Liver (tissue), 2 donors: ENCODE measurements around the gene PRPSAP1.

ENCODE experiments used
- TF ChIP-seq, protein P1 (sequence below): fragments of 150-350 bp; IDR thresholded peaks from 2 replicates; pipeline ENCODE4 v1.5.1; 2017; ENCODE audit warnings: improper control_type of control experiment, low read depth, low read length; ENCODE audit not compliant: missing input control
- TF ChIP-seq, protein P2 (sequence below): IDR thresholded peaks from 2 replicates; pipeline ENCODE4 v1.6.1; 2016; ENCODE audit warnings: antibody characterized with exemption, mild to moderate bottlenecking
- donor health status: healthy.

- TF ChIP-seq, protein P1, sequence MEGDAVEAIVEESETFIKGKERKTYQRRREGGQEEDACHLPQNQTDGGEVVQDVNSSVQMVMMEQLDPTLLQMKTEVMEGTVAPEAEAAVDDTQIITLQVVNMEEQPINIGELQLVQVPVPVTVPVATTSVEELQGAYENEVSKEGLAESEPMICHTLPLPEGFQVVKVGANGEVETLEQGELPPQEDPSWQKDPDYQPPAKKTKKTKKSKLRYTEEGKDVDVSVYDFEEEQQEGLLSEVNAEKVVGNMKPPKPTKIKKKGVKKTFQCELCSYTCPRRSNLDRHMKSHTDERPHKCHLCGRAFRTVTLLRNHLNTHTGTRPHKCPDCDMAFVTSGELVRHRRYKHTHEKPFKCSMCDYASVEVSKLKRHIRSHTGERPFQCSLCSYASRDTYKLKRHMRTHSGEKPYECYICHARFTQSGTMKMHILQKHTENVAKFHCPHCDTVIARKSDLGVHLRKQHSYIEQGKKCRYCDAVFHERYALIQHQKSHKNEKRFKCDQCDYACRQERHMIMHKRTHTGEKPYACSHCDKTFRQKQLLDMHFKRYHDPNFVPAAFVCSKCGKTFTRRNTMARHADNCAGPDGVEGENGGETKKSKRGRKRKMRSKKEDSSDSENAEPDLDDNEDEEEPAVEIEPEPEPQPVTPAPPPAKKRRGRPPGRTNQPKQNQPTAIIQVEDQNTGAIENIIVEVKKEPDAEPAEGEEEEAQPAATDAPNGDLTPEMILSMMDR: no peak
- TF ChIP-seq, protein P2, sequence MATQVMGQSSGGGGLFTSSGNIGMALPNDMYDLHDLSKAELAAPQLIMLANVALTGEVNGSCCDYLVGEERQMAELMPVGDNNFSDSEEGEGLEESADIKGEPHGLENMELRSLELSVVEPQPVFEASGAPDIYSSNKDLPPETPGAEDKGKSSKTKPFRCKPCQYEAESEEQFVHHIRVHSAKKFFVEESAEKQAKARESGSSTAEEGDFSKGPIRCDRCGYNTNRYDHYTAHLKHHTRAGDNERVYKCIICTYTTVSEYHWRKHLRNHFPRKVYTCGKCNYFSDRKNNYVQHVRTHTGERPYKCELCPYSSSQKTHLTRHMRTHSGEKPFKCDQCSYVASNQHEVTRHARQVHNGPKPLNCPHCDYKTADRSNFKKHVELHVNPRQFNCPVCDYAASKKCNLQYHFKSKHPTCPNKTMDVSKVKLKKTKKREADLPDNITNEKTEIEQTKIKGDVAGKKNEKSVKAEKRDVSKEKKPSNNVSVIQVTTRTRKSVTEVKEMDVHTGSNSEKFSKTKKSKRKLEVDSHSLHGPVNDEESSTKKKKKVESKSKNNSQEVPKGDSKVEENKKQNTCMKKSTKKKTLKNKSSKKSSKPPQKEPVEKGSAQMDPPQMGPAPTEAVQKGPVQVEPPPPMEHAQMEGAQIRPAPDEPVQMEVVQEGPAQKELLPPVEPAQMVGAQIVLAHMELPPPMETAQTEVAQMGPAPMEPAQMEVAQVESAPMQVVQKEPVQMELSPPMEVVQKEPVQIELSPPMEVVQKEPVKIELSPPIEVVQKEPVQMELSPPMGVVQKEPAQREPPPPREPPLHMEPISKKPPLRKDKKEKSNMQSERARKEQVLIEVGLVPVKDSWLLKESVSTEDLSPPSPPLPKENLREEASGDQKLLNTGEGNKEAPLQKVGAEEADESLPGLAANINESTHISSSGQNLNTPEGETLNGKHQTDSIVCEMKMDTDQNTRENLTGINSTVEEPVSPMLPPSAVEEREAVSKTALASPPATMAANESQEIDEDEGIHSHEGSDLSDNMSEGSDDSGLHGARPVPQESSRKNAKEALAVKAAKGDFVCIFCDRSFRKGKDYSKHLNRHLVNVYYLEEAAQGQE: no peak
These were observed 28.1 kb upstream of the PRPSAP1 start for GRCh38 chr17:76381633-76382350.
